Fibroblast of skin of right quadriceps (primary cell): ENCODE measurements around the gene DTX4.

Experiments used
- DNase-seq: peaks from one replicate; pipeline ENCODE4 v3.0.0-alpha.2; 2013

DTX4 gene

GRCh38 chr11:59192446-59193020 is 20.6 kb downstream of the DTX4 start:
- no peak for DNase-seq

DNA sequence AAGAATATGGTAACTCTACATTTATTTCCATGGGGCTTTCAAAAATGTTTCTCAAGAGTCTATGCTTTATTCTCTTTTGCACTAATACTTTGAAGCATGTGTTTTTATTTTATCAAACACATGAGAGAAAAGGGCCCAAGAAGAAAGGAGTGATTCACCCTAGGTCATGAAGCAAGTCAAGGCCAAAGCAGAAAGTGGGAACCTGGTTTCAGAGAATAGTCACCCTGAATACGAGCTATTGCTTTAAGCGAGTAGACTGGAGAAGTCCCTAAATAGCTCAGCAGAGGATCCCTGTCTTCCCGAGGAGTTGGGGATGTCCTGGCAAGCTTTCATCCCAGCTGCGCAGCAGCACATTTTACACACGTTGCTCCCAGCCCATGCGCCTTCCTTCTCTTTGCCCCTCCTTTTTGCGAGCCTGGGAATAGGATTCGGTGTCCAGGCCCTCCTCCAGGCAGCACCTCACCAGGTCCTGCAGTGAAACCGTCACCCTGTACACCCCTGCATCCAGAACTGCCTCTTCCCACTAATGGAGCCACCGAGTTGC is 21.7 kb downstream of the DTX4 start:
- DNase-seq = no peak

GRCh38 chr11:59195586-59195985 is 23.7 kb downstream of the DTX4 start:
- no peak for DNase-seq

- DNase-seq = no peak
Observed at GRCh38 chr11:59196777-59197176, 24.8 kb downstream of the DTX4 start.

DNA sequence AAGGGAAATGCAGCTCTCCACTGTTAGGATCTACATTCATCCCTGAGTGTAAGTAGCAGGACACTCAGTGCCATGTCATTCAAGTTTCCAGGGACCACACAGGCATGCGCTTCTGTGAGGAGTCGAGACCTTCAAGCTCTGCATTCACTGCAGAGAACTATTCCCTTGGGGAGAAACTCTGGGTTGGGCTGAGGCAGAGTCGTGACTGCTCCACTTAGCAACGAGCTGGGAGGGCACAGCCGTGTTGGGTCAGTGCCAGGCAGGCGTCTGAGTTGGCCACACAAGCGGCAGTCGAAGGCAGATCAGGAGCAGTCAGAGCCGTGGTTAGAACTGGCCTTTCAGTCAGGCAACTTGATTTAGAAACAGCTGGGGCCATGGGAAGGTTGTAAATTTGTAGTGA is 26.1 kb downstream of the DTX4 start:
- DNase-seq = peak; percentile 85

GRCh38 chr11:59198726-59199125 is 26.8 kb downstream of the DTX4 start:
- DNase-seq = no peak

DNA sequence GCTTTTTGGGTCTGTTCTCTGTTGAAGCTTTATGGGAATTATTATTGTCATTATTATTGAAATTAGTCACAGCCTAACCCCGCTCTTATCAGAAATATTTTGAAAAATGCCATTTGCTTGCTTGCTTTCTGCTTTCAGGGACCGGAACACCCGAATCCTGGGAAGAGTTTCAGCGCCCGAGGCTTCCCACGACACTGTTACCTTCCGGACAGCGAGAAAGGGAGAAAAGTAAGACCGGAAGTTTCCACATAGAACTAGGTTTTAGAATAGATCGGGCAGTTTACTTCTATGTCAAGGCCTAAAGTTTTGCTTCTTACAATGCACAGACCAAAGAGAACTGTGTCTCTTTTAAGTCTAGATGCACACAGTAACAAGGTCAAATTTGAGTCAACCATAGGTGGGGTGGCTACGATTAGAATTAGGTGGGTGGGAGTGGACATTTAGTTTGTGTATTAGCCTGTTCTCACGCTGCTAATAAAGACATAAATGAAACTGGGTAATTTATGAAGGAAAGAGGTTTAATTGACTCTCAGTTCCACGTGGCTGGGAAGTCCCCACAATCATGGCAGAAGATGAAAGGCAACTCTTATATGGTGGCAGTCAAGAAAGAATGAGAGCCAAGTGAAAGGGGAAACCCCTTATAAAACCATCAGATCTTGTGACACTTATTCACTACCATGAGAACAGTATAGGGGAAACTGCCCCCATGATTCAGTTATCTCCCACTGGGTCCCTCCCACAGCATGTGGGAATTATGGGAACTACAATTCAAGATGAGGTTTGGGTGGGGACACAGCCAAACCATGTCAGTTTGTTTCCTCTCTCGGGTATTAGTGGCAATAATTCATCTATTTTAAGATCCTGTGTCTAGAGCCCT is 27.9 kb downstream of the DTX4 start:
- DNase-seq = no peak

DNA sequence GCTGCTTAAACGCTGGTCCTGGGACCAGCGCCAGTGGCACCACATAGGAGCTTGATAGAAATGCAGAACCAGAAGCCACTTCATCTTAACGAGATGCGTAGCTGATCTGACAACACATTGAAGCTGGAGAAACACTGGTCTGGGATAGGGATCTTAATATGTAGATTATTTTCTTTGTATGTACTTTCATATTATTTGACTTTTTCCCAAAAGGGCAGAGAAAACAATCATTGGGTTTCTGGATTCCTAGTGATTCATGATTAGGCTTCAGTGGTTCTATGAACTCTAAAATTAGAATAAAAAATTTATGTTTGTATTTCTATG is 28.5 kb downstream of the DTX4 start:
- peak; percentile 35 for DNase-seq

DNA sequence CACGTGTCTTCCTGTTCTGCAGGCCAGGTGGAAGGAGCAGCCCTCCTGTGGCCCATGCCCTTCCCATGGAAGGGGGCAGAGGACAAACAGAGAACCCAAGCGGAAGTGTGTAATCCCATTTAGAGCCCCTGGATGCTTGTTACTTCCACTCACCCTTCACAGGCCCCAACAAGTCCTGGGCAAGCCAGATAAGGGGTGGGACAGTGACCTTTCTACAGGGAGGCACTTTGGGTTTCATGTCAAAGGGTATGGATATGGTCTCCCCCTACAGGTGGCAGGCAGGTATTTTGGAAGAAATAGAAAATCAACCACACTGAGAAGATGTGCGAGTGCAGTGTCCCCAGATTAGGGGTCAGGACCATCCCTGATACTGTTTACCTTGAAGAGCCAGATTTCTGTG is 29.4 kb downstream of the DTX4 start:
- DNase-seq = no peak

DNA sequence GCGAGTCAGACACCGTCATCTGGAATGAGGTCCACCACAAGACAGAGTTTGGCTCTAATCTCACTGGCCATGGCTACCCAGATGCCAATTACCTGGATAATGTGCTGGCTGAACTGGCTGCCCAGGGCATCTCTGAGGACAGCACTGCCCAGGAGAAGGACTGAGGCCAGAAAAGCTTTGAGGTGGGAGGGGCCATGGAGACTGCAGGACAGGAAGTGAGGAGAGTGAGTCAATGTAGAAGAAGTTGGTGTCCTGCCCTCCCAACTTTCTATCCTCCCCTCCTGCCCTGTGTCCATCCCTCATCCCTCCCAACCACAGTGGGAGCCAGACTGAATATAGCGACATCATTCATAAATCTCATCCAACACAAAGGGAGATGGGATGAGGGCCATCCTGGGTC is 32.8 kb downstream of the DTX4 start:
- no peak for DNase-seq

DNA sequence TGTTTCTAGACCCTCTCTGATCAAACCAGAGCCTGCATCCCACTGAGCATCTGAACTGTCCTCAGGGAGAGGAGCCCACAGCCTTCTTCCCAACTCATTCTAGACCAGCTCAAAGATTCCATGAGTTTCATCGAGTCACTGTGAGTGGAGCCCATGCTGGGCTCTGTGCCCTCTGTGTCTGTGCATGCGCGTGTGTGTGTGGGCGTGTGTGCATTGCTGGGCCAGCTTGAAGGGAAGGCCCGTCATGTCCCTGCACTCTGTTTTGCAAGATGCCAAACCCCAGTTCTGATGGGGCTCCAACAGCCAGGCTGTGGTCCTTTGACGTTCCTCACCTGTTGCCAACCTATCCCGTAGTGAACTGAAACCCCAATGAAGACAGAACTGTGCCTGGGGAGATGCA is 33.7 kb downstream of the DTX4 start:
- DNase-seq = no peak

GRCh38 chr11:59206635-59207034 is 34.7 kb downstream of the DTX4 start:
- DNase-seq = peak; percentile 23

DNA sequence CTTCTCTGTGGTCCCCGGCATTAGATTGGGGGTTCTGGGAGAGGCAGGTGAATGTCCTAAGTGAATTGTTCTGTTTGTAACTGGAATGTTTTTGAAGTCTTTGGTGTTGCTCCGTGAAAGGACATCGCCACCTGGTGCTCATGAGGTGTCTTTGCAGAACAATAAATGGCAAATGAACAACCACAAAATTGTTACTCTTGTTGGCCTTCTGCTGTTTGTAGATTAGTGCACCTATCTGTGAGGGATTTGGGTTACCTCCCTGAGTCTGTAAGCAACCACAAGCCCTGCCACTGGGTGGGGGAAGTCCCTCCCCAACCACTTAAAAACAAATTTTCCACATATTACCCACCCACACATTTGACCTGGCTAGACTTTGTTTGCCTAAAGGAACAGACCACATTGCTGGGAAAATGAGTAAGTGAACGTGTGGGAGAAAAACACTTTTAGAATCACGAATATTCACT is 36.1 kb downstream of the DTX4 start:
- peak; percentile 50 for DNase-seq

DNA sequence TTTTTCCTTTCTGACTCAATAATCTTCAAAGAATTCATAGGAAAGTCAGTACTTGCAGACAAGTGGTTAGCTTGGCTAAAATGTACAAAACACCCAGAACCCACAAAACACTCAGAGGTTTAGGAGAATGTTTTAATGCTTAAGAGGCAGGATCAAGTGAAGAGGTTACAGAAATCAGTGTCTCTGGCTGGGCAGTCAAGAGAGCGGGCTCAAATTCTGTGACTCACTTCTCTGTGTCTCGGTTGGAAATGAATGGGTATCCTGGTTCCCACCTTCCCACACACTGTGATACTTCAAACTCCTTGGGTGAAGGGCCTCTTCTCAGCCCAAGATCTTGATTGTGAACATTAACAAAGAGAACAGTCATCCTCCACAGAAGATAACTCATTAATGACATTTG is 37.0 kb downstream of the DTX4 start:
- no peak for DNase-seq

DNA sequence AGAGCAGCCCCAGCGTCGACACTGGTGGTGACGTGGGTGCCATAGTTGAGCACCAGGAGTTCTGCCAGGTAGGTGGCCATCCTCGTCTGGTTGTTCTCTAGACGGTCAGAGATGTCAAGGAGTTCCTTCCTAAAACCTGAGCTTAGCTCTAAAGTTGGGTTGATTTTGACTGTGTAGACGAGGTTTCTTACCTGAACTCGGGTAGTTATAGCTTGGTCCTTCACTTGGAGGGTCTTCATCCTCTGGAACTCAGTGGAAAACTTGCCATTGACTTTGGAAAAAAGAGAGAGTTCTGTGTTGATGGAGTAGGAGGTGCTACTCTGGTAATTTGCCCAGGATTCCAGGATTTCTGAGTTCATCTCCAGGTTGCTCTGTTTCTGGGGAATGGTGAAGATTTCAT is 40.3 kb downstream of the DTX4 start:
- no peak for DNase-seq

DNA sequence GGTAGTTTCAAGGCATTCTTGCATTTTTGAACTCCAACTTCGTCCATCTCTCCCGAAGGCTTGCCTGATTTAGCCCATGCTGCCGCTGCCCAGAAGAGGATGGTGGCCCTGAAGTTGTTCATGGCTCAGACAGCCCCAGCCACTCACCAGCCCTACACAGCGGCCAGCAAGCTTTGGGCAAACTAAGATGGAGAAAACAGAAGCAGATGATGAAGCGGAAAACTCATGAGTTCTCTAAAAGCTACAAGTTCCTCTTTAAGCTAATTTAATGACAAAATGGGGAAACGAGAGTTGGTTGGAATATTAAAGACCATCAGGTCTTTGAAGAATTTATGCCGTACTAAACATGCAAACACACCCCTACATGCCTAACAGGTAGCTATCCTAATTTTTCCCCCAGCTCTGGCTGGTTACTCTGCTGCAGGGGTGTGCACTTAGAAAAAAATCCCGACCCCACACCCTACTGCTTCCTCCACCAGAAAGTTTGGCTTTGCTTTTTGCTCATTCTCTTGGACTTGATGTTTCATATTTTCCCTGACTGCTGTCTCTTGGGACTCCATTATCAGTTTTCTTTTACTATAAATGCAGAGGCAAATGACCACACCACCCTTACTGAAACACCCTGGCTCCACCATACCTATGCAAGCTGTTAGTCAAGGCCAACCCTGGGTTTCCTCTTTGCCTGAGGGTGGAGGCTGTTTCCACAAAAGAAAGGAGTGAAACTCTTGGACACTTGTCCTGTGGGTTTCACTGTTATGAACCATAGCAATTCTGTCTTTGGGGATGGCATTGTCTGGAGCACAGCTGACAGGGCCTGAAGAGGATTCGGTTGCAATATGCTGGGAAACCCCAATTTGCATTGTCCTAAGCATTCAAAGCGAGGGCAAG is 41.1 kb downstream of the DTX4 start, which contains the start of gene MPEG1:
Gene MPEG1, minus strand, starts transcription at position 184 of the 888 bp plus-strand sequence. Its CDS starts 62 bp downstream, at position 122.
- DNase-seq = no peak

GRCh38 chr11:59214141-59214893 is 42.4 kb downstream of the DTX4 start:
- no peak for DNase-seq

DNA sequence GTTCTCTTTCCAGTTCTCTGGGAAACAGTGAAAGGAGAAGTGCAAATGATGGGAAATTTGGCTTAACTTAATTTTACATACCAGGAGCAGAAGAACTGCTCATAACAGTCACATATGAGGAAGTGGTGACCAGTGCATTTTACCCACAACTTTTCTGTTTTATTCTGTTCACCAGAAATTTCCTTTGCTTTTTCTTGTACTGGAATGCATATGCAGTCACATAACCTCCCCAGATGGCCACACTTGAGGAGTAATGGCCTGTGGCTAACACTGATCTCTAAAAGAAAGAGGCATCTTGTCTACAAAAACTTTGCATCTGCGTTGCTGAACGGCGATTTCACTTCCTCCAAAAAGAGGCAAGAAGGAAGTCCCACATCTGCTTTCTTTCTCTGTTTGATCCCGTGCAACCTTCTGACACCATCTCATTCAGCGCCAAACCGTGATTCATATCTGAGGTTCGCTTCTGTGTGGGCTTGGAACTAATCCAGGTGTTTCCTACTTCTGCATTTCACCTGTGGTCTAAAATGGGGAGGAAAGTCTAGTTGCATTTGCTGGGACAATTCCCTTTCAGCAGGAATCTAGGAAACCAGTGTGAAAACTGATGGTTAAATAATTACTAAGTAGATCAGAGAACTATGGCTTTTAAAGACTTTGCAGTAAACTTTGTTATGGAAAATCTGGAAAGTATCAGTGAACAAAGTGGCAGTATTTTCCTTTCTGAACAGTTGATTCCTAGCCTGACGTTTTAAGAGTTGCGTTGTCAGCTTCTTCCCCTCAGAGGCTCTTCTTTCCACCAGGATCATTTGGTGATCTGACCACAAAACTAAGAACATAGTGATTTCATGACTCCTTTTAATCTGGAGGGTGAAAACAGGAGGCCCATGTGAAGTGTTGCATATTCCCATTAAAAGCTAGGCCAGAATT is 45.0 kb downstream of the DTX4 start:
- peak; percentile 57 for DNase-seq

DNA sequence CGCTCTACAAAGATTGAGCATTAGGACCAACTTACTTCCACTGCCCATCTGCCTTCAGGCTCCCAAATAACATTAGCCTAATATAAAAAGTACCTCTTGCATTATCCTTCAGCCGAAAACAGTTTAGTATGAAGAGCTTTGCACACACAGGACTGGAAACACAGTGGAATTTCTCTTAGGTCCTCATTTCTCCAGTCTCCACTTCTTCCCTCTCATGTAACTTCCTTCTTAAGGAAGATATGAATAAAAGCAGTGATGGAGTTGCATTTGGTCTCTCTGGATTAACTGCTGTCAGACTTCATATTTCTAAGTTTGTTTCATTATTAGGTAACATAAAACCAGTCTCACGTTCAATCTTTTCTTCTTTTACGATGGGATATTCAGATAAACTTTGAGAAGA is 46.4 kb downstream of the DTX4 start:
- DNase-seq = no peak

- no peak for DNase-seq
Observed at GRCh38 chr11:59218893-59219292, 47.0 kb downstream of the DTX4 start.

DNA sequence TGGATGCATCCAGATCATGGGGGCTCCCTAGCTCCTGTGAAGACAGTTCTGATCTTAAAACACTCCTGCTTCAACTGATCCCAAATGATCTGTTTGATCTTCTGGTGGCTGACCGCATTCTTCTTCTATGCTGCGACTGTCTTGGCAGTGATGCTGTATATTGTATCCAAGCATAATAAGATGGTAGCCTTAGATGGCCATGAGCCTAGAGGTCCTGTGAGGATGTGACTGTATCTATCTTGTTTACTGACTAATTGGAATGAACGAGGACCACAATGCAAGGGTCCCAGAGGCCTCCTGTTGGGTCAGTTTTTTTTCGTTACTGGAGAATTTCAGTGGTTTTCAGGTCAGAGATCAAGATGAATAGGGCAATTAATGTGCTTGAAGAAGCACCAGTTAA is 47.9 kb downstream of the DTX4 start:
- no peak for DNase-seq
